Right atrium auricular region (tissue), 2 donors: ENCODE results near the gene FOXN3. TPM values are rescaled to one million over a fixed set of nuclear protein-coding genes. Genes with fewer than 3 reads are reported as not detected.

ENCODE experiments used
- DNase-seq: peaks from one replicate; pipeline ENCODE4 v3.0.0-alpha.2; 2019; ENCODE audit warnings: low spot score
- H3K27ac ChIP-seq, 2 donors: fragments of 200-600 bp; sonication (generic); 1 replicate in 1 of 2; 2 replicates in 1 of 2; pipeline ENCODE4 v1.5.1; 2016 to 2019
- H3K27me3 ChIP-seq, 2 donors: fragments of 200-600 bp; sonication (generic); one replicate each; pipeline versions ENCODE4 v1.5.1 to v1.6.0; 2017 to 2019
- H3K36me3 ChIP-seq: fragments of 200-600 bp; sonication (generic); one replicate; pipeline ENCODE4 v1.5.1; 2016
- H3K4me1 ChIP-seq, 2 donors: fragments of 200-600 bp; sonication (generic); one replicate each; pipeline versions ENCODE4 v1.5.1 to v1.6.0; 2017 to 2019
- H3K4me3 ChIP-seq, 2 donors: fragments of 200-600 bp; sonication (generic); 1 replicate in 1 of 2; 2 replicates in 1 of 2; pipeline ENCODE4 v1.5.1; 2017 to 2019; ENCODE audit warnings: mild to moderate bottlenecking in 1 of 2, moderate library complexity in 1 of 2
- H3K9me3 ChIP-seq, 2 donors: fragments of 200-600 bp; sonication (generic); one replicate each; pipeline ENCODE4 v1.5.1; 2019
- total RNA-seq, 2 donors: library from RNA; depleted of rRNA; stranded (reverse); fragments of >200 nt; gene quantifications; one replicate each; pipeline ENCODE4 v1.1.0, GENCODE V29; 2016
- TF ChIP-seq, protein P1 (sequence below), 2 donors: fragments of 200-600 bp; sonication (generic); IDR thresholded peaks; one replicate each; pipeline ENCODE4 v1.5.1; 2019; ENCODE audit warnings: antibody characterized with exemption in 2 of 2

Gene FOXN3
- total RNA-seq, 2 donors from 2014 or later, result 80.1 to 90.3 TPM

DNA sequence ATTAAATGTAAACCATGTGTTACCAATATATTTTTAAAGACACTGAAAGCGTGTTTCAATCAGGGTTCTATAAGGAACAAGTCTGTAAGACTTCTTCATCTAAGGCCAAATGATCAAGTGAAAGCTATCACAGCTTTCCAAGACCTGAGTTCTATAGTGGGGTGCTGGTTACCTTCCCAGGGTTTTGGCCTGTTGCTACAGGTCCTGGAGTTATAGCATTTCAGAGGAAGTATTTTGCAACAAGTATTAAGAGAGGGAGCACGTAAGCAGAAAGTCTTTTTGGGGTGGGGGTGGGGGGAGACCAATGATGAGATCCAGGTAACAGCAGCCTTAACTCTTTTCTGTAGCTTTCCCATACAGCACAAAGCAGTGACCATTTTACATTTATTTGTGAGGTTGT is 43.8 kb downstream of the FOXN3 start:
- Histone ChIP-seq H3K4me3 (no peak overlapping the region), H3K9me3 (no peaks in the 10 kb centered on the region), H3K36me3 (no peaks in the 10 kb centered on the region), H3K27me3 (no peaks in the 10 kb centered on the region), H3K4me1 (peaks cover 0 to 39% of the 10 kb centered on the region in 2 donors), H3K27ac (no peak overlapping the region)
- DNase-seq, result no peak
- TF ChIP-seq, protein P1, sequence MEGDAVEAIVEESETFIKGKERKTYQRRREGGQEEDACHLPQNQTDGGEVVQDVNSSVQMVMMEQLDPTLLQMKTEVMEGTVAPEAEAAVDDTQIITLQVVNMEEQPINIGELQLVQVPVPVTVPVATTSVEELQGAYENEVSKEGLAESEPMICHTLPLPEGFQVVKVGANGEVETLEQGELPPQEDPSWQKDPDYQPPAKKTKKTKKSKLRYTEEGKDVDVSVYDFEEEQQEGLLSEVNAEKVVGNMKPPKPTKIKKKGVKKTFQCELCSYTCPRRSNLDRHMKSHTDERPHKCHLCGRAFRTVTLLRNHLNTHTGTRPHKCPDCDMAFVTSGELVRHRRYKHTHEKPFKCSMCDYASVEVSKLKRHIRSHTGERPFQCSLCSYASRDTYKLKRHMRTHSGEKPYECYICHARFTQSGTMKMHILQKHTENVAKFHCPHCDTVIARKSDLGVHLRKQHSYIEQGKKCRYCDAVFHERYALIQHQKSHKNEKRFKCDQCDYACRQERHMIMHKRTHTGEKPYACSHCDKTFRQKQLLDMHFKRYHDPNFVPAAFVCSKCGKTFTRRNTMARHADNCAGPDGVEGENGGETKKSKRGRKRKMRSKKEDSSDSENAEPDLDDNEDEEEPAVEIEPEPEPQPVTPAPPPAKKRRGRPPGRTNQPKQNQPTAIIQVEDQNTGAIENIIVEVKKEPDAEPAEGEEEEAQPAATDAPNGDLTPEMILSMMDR (IDR thresholded peaks at IDR 0.05), result no peak

DNA sequence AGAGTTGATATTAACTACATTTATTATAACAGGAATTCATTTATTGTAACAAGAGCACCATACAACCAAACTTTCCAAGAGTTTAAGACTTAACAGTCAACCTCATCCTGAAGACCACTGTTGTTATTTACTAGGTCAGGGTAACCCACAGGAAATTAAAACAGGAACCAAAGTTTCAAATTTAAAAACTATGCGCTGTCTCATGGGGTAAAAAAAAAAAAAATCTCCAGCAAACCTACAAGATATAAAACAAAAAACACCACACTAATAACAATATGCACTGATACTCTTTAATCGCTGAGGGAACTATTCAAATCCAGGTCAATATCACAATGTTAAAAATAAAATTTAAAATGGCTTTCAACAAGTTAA is 44.5 kb downstream of the FOXN3 start:
- Histone ChIP-seq H3K4me3 (no peak overlapping the region), H3K27me3 (no peaks in the 10 kb centered on the region), H3K27ac (no peak overlapping the region), H3K9me3 (no peaks in the 10 kb centered on the region), H3K4me1 (peaks cover 0 to 43% of the 10 kb centered on the region in 2 donors), H3K36me3 (no peaks in the 10 kb centered on the region)
- TF ChIP-seq, protein P1 (IDR thresholded peaks at IDR 0.05), result no peak
- DNase-seq, result no peak

DNA sequence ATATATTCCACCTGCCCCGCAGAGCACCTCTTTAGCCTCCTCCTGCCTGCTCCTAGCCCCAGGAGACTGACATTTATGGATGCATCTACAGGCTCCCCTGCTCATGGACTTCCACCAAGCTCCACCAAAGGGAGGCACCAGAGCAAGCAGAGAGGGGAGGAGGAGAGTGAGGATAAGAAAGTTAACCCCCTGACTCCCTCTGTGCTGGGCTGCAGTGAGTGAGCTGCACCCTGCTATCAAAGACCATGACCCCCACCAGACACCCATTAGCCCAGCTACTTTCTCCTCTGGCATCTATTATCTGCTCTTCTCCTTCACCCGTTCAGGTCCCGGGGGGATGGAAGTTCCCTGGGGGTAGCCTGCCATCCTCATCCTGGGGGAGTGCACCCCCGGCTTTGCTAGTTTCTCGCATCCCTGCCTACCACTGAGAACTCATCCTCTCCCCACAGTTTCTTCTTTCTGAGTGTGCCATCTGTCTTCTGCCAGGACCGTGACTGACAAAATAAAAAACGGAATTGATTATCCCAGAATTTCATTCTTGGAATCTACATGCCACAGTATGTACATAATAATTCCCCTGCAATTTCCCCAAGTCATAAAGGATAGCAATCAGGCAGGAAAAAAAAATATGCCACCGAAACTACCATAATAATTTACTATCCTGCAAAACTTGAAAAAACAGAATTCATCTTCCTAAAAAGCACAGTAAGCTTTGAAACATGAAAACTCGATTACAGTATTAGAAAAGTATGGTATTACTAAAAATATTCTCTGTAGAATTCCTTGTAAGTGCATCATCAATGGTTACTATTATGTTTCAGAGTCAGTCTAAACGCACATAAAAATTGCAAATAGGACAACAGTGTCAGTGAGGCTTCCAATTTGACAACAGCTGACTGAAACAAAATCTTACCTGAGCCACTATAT is 45.2 kb downstream of the FOXN3 start:
- Histone ChIP-seq H3K36me3 (no peaks in the 10 kb centered on the region), H3K27ac (no peak overlapping the region), H3K4me3 (no peak overlapping the region), H3K27me3 (no peaks in the 10 kb centered on the region), H3K9me3 (no peaks in the 10 kb centered on the region), H3K4me1 (peaks cover 0 to 50% of the 10 kb centered on the region in 2 donors)
- DNase-seq, result peak; percentile 53
- TF ChIP-seq, protein P1 (IDR thresholded peaks at IDR 0.05), result no peak

DNA sequence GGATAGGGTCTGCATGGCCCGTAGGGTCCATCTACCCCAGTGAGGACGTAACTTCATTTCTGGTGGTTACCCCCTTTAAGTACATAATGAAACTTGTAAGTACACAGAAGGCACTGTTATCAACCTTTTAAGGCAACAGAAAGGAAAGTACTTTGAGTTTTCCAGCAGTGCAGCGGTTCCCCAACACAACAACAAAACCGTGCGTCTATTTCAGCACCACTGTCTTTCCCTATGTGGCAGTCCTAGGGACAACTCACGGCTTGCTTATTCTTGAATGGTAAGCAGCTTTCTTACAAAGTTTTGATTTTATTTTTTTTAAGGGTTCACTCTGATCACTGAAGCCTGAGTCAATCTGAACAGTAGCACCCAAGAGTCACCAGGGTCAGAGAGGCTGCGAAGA is 46.3 kb downstream of the FOXN3 start:
- TF ChIP-seq, protein P1 (IDR thresholded peaks at IDR 0.05), result no peak
- H3K4me3 ChIP-seq, result no peak overlapping the region
- H3K27me3 ChIP-seq, result no peaks in the 10 kb centered on the region
- no peaks in the 10 kb centered on the region for H3K9me3 ChIP-seq
- no peak overlapping the region for H3K27ac ChIP-seq
- peak; percentile 26 for DNase-seq
- H3K36me3 ChIP-seq, result no peaks in the 10 kb centered on the region
- peaks cover 0 to 58% of the 10 kb centered on the region in 2 donors for H3K4me1 ChIP-seq

DNA sequence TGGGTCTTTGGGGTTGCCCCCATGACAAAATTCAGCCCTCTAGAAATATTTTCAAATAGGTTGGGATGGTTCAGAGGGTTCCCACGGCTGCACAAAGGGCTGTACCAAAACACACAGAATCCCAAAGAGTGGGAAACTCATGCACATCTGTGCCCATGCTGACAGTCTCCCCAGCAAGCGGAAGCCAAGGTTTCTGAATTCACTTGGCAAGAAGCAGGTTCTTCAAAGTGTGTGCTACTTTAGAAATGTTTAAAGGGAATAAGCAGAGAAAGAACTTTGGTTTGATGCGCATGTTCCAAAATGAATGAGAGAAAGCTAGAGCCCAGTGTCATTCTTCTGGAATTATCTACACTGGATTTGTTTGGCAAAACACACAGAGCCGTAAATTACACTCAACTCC is 46.7 kb downstream of the FOXN3 start:
- Histone ChIP-seq H3K4me3 (no peak overlapping the region), H3K27ac (no peak overlapping the region), H3K4me1 (peaks cover 0 to 62% of the 10 kb centered on the region in 2 donors)

More for the DNA sequence above, 46.7 kb downstream of the FOXN3 start:
- TF ChIP-seq, protein P1 (IDR thresholded peaks at IDR 0.05), result no peak
- H3K9me3 ChIP-seq, result no peaks in the 10 kb centered on the region
- no peaks in the 10 kb centered on the region for H3K27me3 ChIP-seq
- DNase-seq, result peak; percentile 34
- H3K36me3 ChIP-seq, result no peaks in the 10 kb centered on the region
